Activated T-cell treated with anti-CD3 and anti-CD28 coated beads, Interleukin-2, amount 50 U/mL, for 1 hour (primary cell): ENCODE results near the gene DESI1.
"Not testable (repeated sequence)": the region's sequence is repeated elsewhere in the genome, so short reads cannot be mapped to it uniquely, and the experiment has no call there.

Source experiments
- DNase-seq: peaks from one replicate; pipeline ENCODE4 v3.0.0-alpha.2; 2020

DESI1 gene

GRCh38 chr22:41582694-41583093, 38.1 kb downstream of the DESI1 start:
- no peak for DNase-seq

DNA sequence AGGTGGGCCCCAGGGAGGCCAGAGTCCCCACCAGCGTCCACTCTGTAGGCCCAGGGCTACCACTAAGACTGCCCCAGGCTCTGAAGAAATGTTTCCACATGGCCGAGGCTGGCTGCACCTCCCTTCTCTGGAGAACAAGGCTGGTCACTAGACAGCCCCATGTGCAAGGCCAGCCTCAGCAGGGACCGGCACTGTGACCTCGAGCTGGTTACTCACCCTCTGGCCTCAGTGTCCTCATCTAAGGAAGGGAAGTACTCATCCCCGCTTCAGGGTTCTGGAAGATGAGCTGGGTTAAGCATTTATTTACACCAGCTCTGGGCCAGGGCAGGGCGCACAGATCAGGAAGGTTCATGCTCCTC, 40.9 kb downstream of the DESI1 start:
- DNase-seq: no peak

DNA sequence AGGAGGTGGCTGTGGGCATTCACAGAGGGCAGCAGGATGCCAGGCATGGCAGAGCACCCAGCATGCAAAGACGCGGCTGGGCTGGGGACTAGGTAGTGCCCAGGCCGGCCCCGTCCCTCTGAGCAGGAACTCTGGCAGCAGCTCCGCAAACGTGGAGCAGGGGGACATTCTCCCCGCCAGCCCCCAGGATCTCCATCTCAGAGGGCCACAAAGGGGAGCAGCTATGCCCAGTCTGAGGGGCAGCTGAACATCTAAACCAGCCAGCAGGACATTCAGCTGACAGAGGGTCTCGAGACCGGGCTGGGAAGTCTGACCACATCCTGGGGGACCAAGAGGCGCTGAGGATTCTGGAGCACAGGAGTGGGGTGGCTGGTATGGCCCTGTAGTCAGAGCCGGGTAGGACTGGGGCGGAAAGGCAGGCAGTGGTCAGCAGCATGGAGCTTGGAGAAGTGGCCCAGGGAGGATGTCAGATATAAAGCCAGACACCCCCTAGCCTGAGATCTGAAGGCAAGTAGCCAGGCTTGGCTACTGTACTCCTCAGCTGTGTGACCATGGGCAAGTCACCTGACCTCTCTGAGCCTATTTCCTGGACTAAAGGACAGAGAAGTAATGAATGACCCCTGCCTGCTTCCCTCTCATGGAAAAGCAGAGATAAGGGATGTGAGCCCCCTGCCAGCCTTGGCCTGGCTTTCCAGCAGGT, 41.4 kb downstream of the DESI1 start:
- DNase-seq: no peak

DNA sequence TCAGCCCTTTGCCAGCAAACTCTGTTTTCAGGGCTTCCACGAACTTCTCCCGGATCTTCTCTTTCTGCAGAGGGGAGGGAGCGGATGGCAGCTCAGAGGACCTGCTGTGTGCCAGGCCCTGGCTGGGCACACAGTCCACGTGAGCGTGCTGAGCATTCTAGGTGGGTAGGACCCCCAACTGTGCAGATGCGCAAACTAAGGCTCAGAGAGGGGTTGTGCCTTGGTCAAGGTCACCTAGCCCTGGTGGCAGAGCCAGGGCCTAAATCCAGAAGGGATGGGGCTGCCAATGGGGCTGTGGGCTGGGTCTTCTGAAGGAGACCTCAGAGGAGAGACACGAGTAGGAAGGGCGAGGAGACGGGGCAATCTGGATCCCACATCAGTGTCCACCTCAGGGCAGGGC, 42.0 kb downstream of the DESI1 start:
- DNase-seq: no peak

DNA sequence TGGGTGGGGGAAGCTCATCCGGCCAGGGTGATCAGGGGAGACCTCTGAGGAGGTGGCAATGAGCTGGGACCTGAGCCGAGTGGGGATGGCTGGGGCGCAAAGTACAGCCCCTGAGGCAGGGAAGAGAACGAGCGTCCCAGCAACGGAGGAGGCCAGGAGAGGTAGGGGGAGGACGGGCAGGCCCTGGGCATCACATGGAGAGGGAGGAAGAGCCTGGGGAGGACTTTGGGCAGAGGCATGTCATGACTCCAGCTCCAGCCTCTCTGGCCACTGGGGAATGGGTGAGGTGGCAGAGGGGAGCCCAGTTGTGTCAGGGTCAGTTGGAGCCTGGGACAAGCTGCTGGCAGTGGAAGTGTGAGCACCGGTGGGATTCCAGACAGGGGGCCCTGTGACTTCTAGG, 42.7 kb downstream of the DESI1 start:
- DNase-seq: no peak

GRCh38 chr22:41576877-41577276, 44.0 kb downstream of the DESI1 start:
- peak; percentile 34 for DNase-seq

- no peak for DNase-seq
Observed at GRCh38 chr22:41575533-41575932, 45.3 kb downstream of the DESI1 start.

DNA sequence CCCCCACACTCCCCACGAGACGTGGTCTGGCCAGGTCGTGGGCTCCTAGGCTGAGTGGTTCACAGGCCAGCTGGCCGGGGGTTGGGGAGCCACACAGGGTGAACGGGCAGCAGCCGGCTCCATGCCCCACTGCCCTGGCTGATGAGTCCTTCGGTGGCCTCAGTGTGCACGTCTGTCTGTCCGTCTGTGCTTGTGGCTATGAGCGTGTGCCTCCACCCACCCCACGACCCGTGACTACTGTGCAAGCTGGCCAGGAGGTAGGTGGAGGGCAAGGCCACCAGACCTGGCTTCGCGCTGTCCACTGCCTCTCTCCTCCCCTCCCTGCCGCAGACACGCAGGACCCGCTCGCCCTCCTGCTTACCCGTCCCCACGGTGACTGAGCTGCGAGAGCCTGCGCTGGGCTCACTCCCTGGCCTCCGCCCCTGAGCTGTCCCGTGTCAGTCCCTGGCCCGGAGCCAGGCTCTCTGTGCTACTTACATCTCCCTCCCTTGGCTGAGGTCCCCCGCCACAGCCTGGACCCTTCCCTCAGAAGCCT, 45.9 kb downstream of the DESI1 start:
- DNase-seq: no peak

GRCh38 chr22:41573677-41574076, 47.2 kb downstream of the DESI1 start:
- no peak for DNase-seq

DNA sequence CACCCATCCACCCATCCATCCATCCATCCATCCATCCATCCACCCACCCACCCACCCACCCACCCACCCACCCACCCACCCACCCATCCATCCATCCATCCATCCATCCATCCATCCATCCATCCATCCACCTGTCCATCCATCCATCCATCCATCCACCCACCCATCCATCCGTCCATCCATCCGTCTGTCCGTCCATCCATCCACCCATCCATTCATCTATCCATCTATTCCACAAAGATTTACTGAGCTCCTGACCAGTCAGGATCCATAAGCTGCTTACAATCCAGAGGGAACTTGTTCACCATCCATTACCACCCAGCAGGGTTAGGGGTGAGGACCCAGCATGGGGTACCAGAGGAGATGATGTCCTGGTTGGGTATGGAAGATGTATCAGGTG, 48.5 kb downstream of the DESI1 start:
- not testable (repeated sequence) for DNase-seq

GRCh38 chr22:41571786-41572185, 49.1 kb downstream of the DESI1 start:
- DNase-seq: no peak

DNA sequence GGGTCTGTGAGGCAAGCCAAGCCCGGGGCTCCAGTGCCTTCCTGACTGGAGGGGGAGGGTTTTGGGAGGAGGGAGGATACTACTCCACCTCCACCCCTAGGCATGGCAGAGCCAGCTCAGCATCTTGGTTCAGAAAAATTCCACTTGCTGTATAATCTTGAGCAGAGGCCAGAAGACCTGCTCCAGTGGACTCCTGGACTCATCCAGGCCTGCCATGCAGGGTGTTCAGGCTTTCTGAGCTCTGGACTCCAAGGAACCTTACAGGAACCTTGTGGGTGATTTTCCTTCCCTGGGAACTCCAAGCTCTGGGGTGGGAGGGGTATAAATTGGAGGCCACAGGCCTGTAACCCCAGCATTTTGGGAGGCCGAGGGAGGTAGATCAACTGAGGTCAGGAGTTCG, 50.6 kb downstream of the DESI1 start:
- DNase-seq: no peak

DNA sequence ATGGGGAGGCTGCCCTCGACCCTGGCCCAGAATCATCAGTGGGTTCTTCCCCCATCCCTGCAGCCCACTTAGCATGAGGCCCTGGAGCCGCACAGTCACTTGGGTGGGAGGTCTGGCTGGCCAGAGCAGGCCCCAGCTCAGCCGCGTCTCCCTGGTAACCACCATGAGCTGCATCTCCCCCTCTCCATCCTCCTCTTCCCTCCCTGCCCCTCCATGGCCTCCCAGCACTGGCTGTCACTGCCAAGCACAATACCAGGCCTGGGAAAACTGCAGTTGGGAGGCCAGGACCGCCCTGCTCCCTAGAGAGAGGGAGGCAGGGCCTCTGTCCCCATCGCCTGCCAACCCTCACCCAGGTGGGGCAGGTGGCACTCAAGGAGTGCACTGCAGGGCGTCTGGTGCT, 52.0 kb downstream of the DESI1 start:
- DNase-seq: no peak

- DNase-seq: no peak
Observed at GRCh38 chr22:41567512-41567768, 53.4 kb downstream of the DESI1 start.

GRCh38 chr22:41565403-41566054, 55.3 kb downstream of the DESI1 start:
- no peak for DNase-seq

GRCh38 chr22:41564563-41564962, 56.3 kb downstream of the DESI1 start:
- DNase-seq: no peak

DNA sequence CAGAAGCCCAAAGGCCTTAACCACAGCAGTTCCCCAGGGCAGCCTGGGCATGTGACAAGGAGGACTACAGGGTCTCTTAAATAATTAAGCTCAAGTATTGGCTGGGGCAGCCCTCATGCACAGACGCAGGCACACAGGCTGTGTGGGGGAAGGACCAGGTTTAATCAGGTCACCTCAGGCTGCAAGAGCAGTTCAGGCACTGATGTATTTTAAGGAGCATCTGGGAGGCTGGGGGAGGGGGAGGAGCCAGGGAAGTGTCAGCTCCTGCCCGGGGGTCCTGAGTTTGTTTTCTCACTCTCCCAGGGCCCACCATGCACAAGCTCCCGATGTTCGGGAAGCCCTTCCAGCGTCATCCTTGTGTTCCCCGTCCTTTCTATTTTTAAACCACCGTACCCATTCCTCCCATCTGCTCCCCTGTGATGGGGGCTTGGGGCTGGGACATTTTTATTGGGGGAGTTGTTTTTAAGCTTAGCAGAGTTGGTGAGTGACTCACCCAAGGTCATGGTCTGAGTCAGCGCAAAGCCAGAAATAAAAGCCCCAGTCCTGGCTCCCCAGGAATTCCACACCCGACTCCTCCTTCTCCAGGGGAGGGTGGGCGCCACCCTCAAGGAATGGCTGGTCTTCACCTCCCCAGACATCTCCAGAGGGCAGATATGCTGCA, 57.7 kb downstream of the DESI1 start:
- no peak for DNase-seq

GRCh38 chr22:41562461-41562860, 58.4 kb downstream of the DESI1 start:
- no peak for DNase-seq

DNA sequence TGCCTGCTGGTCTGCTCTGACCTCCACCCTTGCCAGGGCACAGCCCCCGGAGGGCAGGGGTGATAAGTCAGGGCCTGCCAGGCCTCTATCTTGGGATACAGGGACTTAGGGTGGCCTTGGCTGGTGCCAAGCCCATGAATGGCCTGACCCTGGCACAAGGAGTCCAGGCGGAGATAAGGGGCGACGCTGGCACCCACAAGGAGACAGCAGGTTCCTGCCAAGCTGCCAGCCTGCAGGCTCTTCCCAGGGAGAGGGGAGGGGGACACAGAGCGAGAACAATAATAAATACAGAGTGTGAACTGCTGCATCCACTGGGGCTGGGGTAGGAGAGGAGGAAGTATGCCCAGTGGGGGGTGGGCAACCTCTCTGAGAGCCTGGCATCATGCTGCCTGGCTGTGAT, 59.1 kb downstream of the DESI1 start:
- DNase-seq: no peak

GRCh38 chr22:41561335-41561734, 59.5 kb downstream of the DESI1 start:
- DNase-seq: no peak

GRCh38 chr22:41560095-41560471, 60.8 kb downstream of the DESI1 start:
- no peak for DNase-seq

GRCh38 chr22:41558241-41558630, 62.6 kb downstream of the DESI1 start:
- DNase-seq: not testable (repeated sequence)

DNA sequence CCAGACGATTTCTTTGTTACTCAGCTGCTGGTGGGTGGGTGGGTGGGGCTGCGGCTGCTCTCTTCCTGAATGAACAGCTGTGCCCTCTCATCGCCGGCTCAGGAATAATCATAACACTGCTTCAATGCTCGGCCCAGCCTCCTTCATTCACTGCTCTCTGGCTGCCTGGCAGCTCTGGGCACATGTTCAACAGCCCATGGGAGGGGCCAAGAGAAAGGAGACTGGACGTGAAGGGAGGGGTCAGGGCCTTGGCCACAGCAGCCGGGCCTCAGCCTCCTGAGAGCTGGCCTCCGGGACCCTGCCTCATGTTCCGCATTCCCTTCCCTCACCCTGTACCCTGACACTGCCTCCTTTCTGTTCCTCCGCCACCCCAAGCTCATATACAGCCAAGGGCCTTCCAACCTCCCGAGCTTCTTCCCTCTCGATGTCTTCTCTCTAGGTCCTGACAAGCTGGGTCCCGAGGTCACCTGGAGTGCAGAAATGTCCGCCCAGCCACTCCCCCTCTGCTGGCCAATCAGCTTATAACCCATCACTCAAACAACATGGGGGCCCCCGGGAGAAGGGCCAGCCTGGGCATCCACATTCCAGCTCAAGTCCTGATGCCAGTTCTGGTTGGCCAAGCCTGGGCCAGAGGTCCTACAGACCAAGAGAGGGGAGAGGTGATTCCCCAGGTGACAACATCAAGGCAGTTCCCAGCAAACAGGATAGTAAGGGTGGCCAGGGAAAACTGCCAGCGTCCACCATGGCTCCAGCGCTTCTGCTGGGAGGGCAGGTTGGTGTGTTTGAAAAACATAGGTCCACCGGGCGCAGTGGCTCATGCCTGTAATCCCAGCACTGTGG, 63.2 kb downstream of the DESI1 start:
- no peak for DNase-seq

- no peak for DNase-seq
Observed at GRCh38 chr22:41556561-41556960, 64.3 kb downstream of the DESI1 start.
